Astrocyte (in vitro differentiated cells and primary cell): ENCODE measurements around the gene NABP2.

Experiments used
- EZH2 ChIP-seq: IDR thresholded peaks from 2 replicates; pipeline ENCODE4 v1.6.1; 2012; ENCODE audit warnings: mild to moderate bottlenecking, low read length, inconsistent platforms; ENCODE audit not compliant: insufficient read depth
- TF ChIP-seq, protein P1 (sequence below): IDR thresholded peaks from 2 replicates; pipeline ENCODE4 v1.5.1; 2011; ENCODE audit warnings: low read depth, mild to moderate bottlenecking, inconsistent platforms, low read length, moderate library complexity; ENCODE audit not compliant: insufficient read depth

DNA sequence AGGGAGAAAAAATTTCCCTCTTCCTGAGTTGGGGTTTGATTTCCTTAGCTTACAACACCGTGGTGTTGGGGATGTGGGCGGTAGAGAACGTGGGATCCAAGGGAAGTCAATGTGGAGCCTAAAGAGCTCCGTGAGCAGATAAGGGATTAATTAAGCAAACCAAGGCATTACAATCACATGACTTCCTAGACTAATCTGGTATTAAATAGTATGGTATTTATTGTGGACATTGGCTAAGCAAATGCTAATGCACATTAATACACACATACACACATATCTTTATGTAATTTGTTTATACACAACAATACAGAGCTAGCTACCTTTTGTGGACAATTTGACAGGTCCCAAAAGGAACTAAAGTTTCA, 1.6 kb upstream of the NABP2 start:
- TF ChIP-seq, protein P1, sequence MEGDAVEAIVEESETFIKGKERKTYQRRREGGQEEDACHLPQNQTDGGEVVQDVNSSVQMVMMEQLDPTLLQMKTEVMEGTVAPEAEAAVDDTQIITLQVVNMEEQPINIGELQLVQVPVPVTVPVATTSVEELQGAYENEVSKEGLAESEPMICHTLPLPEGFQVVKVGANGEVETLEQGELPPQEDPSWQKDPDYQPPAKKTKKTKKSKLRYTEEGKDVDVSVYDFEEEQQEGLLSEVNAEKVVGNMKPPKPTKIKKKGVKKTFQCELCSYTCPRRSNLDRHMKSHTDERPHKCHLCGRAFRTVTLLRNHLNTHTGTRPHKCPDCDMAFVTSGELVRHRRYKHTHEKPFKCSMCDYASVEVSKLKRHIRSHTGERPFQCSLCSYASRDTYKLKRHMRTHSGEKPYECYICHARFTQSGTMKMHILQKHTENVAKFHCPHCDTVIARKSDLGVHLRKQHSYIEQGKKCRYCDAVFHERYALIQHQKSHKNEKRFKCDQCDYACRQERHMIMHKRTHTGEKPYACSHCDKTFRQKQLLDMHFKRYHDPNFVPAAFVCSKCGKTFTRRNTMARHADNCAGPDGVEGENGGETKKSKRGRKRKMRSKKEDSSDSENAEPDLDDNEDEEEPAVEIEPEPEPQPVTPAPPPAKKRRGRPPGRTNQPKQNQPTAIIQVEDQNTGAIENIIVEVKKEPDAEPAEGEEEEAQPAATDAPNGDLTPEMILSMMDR: no peak
- no peak for TF ChIP-seq EZH2
